Astrocyte of the cerebellum (primary cell): ENCODE measurements around the gene NECTIN1.

Experiments used
- DNase-seq: peaks from one replicate; pipeline ENCODE4 v3.0.0-alpha.2; 2011; ENCODE audit warnings: low read depth
- H3K4me3 ChIP-seq: 2 replicates; pipeline ENCODE4 v1.5.1; 2011; ENCODE audit warnings: mild to moderate bottlenecking, low read depth, low read length, moderate library complexity
- CTCF ChIP-seq: IDR thresholded peaks from 2 replicates; pipeline ENCODE4 v1.5.1; 2012; ENCODE audit warnings: low read length, low read depth, moderate library complexity, mild to moderate bottlenecking; ENCODE audit errors: missing control alignments
- in situ Hi-C: cut with HindIII; loops from 2 replicates; pipeline ENCODE4 v1.10.0; 2017; ENCODE audit warnings: low sequenced_read_pairs

The NECTIN1 gene

GRCh38 chr11:119713359-119714040 lies 15.5 kb downstream of the NECTIN1 start:
- TF ChIP-seq CTCF, result no peak
- DNase-seq, result no peak
- H3K4me3 ChIP-seq, result no peak overlapping the region
- in situ Hi-C loops, result loop anchor here (25.0 kb wide), 1 partner anchor 351 kb away; no protein-coding TSS in a partner anchor

- TF ChIP-seq CTCF, result no peak
- in situ Hi-C loops, result loop anchor here (25.0 kb wide), 1 partner anchor 350 kb away; no protein-coding TSS in a partner anchor
- no peak for DNase-seq
- no peak overlapping the region for H3K4me3 ChIP-seq
These were observed 16.3 kb downstream of the NECTIN1 start for GRCh38 chr11:119712459-119713358.

- no peak for TF ChIP-seq CTCF
- H3K4me3 ChIP-seq, result no peak overlapping the region
- no peak for DNase-seq
These were observed 17.0 kb downstream of the NECTIN1 start for GRCh38 chr11:119712006-119712405.

GRCh38 chr11:119711476-119711875 lies 17.5 kb downstream of the NECTIN1 start:
- in situ Hi-C loops, result loop anchor here (25.0 kb wide), 1 partner anchor 349 kb away; no protein-coding TSS in a partner anchor
- no peak for DNase-seq
- no peak for TF ChIP-seq CTCF
- no peak overlapping the region for H3K4me3 ChIP-seq

More at GRCh38 chr11:119712006-119712405, 17.0 kb downstream of the NECTIN1 start:
- in situ Hi-C loops, result loop anchor here (25.0 kb wide), 1 partner anchor 350 kb away; no protein-coding TSS in a partner anchor

GRCh38 chr11:119710417-119710816 lies 18.6 kb downstream of the NECTIN1 start:
- H3K4me3 ChIP-seq, result no peak overlapping the region
- TF ChIP-seq CTCF, result no peak
- DNase-seq, result no peak
- in situ Hi-C loops, result loop anchor here (25.0 kb wide), 1 partner anchor 348 kb away; no protein-coding TSS in a partner anchor

- peak; percentile 82 for DNase-seq
- TF ChIP-seq CTCF, result no peak
- no peak overlapping the region for H3K4me3 ChIP-seq
- in situ Hi-C loops, result loop anchor here (25.0 kb wide), 1 partner anchor 347 kb away; no protein-coding TSS in a partner anchor
These were observed 19.2 kb downstream of the NECTIN1 start for GRCh38 chr11:119709638-119710346.
